Neural progenitor cell (in vitro differentiated cells): Measurements from ENCODE around the gene KPNB1. TPM values are rescaled to one million over a fixed set of nuclear protein-coding genes. Genes with fewer than 3 reads are reported as not detected.

ENCODE experiments used
- DNase-seq: peaks from one replicate; pipeline ENCODE4 v3.0.0-alpha.2; 2016; ENCODE audit warnings: low spot score
- H2AFZ ChIP-seq: fragments of 200-600 bp; sonication (generic); replicated peaks from 2 replicates; pipeline ENCODE4 v1.6.1; 2016; ENCODE audit warnings: antibody characterized with exemption
- H3F3A ChIP-seq: fragments of 200-600 bp; sonication (generic); 2 replicates; pipeline ENCODE4 v1.6.1; 2016; ENCODE audit warnings: antibody characterized with exemption, low read depth
- H3K27ac ChIP-seq: fragments of 200-600 bp; sonication (generic); 2 replicates; pipeline ENCODE4 v1.5.1; 2016; ENCODE audit warnings: mild to moderate bottlenecking
- H3K27me3 ChIP-seq: fragments of 200-600 bp; sonication (generic); 2 replicates; pipeline ENCODE4 v1.6.1; 2016; ENCODE audit warnings: mild to moderate bottlenecking, moderate library complexity
- H3K36me3 ChIP-seq: fragments of 200-600 bp; sonication (generic); 2 replicates; pipeline ENCODE4 v1.5.1; 2016
- H3K4me1 ChIP-seq: fragments of 200-600 bp; sonication (generic); 2 replicates; pipeline ENCODE4 v1.6.1; 2016; ENCODE audit warnings: mixed run types
- H3K4me2 ChIP-seq: fragments of 200-600 bp; sonication (generic); 2 replicates; pipeline ENCODE4 v1.6.1; 2016
- H3K4me3 ChIP-seq: fragments of 200-600 bp; sonication (generic); 2 replicates; pipeline ENCODE4 v1.5.1; 2016
- H3K79me2 ChIP-seq: fragments of 200-600 bp; sonication (generic); 2 replicates; pipeline ENCODE4 v1.6.1; 2016; ENCODE audit warnings: low read depth
- H3K9ac ChIP-seq: fragments of 200-600 bp; sonication (generic); 2 replicates; pipeline ENCODE4 v1.6.1; 2016
- H3K9me3 ChIP-seq: fragments of 200-600 bp; sonication (generic); 2 replicates; pipeline ENCODE4 v1.5.1; 2016; ENCODE audit warnings: low read depth
- H4K20me1 ChIP-seq: fragments of 200-600 bp; sonication (generic); 2 replicates; pipeline ENCODE4 v1.6.1; 2016; ENCODE audit warnings: low read depth
- H3K27ac Mint-ChIP-seq: 3 replicates; pipeline ENCODE4 v1.8.0; 2021; ENCODE audit warnings: mixed read lengths
- H3K27me3 Mint-ChIP-seq: 2 replicates; pipeline ENCODE4 v1.8.0; 2022; ENCODE audit warnings: low read depth, mild to moderate bottlenecking, inconsistent platforms, moderate library complexity, mixed read lengths; ENCODE audit not compliant: insufficient read depth
- H3K36me3 Mint-ChIP-seq: 3 replicates; pipeline ENCODE4 v1.8.0; 2021; ENCODE audit warnings: mixed read lengths
- H3K4me1 Mint-ChIP-seq: 3 replicates; pipeline ENCODE4 v1.8.0; 2021; ENCODE audit warnings: mixed read lengths
- H3K4me3 Mint-ChIP-seq: 3 replicates; pipeline ENCODE4 v1.8.0; 2021; ENCODE audit warnings: mild to moderate bottlenecking, moderate library complexity, mixed read lengths
- H3K9me3 Mint-ChIP-seq: 3 replicates; pipeline ENCODE4 v1.8.0; 2020; ENCODE audit warnings: mixed read lengths
- EZH2 ChIP-seq: fragments of 200-600 bp; sonication (generic); IDR thresholded peaks from 2 replicates; pipeline ENCODE4 v1.6.1; 2017; ENCODE audit warnings: antibody characterized with exemption, mild to moderate bottlenecking, moderate library complexity
- EZH2phosphoT487 ChIP-seq: fragments of 200-600 bp; sonication (generic); IDR thresholded peaks from 2 replicates; pipeline ENCODE4 v1.6.1; 2017; ENCODE audit warnings: antibody characterized with exemption
- total RNA-seq: library from RNA; depleted of rRNA; stranded (reverse); fragments of >200 nt; gene quantifications from 2 replicates; pipeline ENCODE4 v1.2.3, GENCODE V29; 2015; ENCODE audit warnings: low replicate concordance
- TF ChIP-seq, protein P1 (sequence below): fragments of 200-600 bp; sonication (generic); IDR thresholded peaks from 2 replicates; pipeline ENCODE4 v1.5.1; 2017; ENCODE audit warnings: antibody characterized with exemption, mild to moderate bottlenecking

KPNB1 gene
- total RNA-seq, 1 donor from 2014 or later, result 543 TPM

GRCh38 chr17:47669081-47669480 is 19.4 kb downstream of the KPNB1 start:
- no peak for DNase-seq
- Histone ChIP-seq H3K36me3 (peaks cover 78% of the 10 kb centered on the region), H3K4me3 (no peak overlapping the region), H3F3A (peaks cover 79% of the 10 kb centered on the region), H2AFZ (no peak overlapping the region), H3K9me3 (no peaks in the 10 kb centered on the region), H3K9ac (no peak overlapping the region), H3K4me1 (peaks cover 13% of the 10 kb centered on the region), H3K27ac (peak overlapping the region; percentile 22), H3K4me2 (no peak overlapping the region), H3K79me2 (peaks cover 55% of the 10 kb centered on the region), H3K27me3 (no peaks in the 10 kb centered on the region), H4K20me1 (peaks cover 59% of the 10 kb centered on the region)
- Mint-ChIP-seq H3K27ac (no peak overlapping the region), H3K4me1 (peaks cover 3% of the 10 kb centered on the region), H3K9me3 (no peaks in the 10 kb centered on the region), H3K4me3 (no peak overlapping the region), H3K36me3 (peaks cover 51% of the 10 kb centered on the region), H3K27me3 (no peaks in the 10 kb centered on the region)
- TF ChIP-seq, protein P1, sequence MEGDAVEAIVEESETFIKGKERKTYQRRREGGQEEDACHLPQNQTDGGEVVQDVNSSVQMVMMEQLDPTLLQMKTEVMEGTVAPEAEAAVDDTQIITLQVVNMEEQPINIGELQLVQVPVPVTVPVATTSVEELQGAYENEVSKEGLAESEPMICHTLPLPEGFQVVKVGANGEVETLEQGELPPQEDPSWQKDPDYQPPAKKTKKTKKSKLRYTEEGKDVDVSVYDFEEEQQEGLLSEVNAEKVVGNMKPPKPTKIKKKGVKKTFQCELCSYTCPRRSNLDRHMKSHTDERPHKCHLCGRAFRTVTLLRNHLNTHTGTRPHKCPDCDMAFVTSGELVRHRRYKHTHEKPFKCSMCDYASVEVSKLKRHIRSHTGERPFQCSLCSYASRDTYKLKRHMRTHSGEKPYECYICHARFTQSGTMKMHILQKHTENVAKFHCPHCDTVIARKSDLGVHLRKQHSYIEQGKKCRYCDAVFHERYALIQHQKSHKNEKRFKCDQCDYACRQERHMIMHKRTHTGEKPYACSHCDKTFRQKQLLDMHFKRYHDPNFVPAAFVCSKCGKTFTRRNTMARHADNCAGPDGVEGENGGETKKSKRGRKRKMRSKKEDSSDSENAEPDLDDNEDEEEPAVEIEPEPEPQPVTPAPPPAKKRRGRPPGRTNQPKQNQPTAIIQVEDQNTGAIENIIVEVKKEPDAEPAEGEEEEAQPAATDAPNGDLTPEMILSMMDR, result no peak
- TF ChIP-seq EZH2phosphoT487 (no peak), EZH2 (no peak)

DNA sequence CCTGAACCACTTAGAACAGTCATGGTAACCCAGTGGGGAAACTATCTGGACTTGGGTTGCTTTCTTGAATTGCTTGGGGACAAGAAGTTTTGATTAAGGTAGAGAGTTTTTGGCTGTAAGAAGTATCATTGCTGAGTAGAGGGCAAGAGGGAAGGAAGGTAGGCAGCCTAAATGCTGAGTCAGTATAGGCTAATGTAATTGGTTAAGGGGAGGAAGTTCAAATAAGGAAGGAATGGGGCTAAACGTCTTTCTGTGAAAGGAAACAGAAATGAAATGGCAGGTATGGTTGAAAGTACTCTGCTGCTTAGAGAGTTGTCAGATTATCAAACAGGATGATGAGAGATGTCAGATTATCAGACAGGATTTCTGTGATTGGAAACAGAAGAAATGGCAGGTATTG is 20.3 kb downstream of the KPNB1 start:
- H3K79me2 ChIP-seq, result peaks cover 47% of the 10 kb centered on the region

GRCh38 chr17:47674499-47674898 is 24.8 kb downstream of the KPNB1 start:
- no peaks in the 10 kb centered on the region for H3K9me3 Mint-ChIP-seq
- no peak overlapping the region for H3K4me2 ChIP-seq
- no peaks in the 10 kb centered on the region for H3K4me1 Mint-ChIP-seq
- DNase-seq, result no peak
- H3K9ac ChIP-seq, result no peak overlapping the region
- H3K4me3 Mint-ChIP-seq, result no peak overlapping the region
- H3K27me3 ChIP-seq, result no peaks in the 10 kb centered on the region
- no peaks in the 10 kb centered on the region for H3K27me3 Mint-ChIP-seq
- H3K27ac ChIP-seq, result no peak overlapping the region
- peaks cover 58% of the 10 kb centered on the region for H3K36me3 ChIP-seq
- peaks cover 67% of the 10 kb centered on the region for H3K36me3 Mint-ChIP-seq
- no peak overlapping the region for H3K27ac Mint-ChIP-seq
- H4K20me1 ChIP-seq, result peaks cover 46% of the 10 kb centered on the region
- no peaks in the 10 kb centered on the region for H3K4me1 ChIP-seq
- H3K9me3 ChIP-seq, result no peaks in the 10 kb centered on the region
- H3K79me2 ChIP-seq, result peaks cover 16% of the 10 kb centered on the region
- TF ChIP-seq, protein P1, result no peak
- no peak for TF ChIP-seq EZH2
- no peak for TF ChIP-seq EZH2phosphoT487
- no peak overlapping the region for H2AFZ ChIP-seq
- peaks cover 75% of the 10 kb centered on the region for H3F3A ChIP-seq
- no peak overlapping the region for H3K4me3 ChIP-seq

More for the DNA sequence above, 20.3 kb downstream of the KPNB1 start:
- Histone ChIP-seq H3K4me3 (no peak overlapping the region), H3K36me3 (peaks cover 76% of the 10 kb centered on the region), H3K9me3 (no peaks in the 10 kb centered on the region), H3K27me3 (no peaks in the 10 kb centered on the region), H3K4me2 (no peak overlapping the region), H2AFZ (no peak overlapping the region), H3K9ac (no peak overlapping the region), H3K27ac (no peak overlapping the region), H3F3A (peaks cover 73% of the 10 kb centered on the region), H4K20me1 (peaks cover 59% of the 10 kb centered on the region), H3K4me1 (peaks cover 3% of the 10 kb centered on the region)
- no peak for DNase-seq
- Mint-ChIP-seq H3K4me1 (no peaks in the 10 kb centered on the region), H3K27me3 (no peaks in the 10 kb centered on the region), H3K4me3 (no peak overlapping the region), H3K27ac (no peak overlapping the region), H3K36me3 (peaks cover 58% of the 10 kb centered on the region), H3K9me3 (no peaks in the 10 kb centered on the region)
- TF ChIP-seq, protein P1, result no peak
- TF ChIP-seq EZH2phosphoT487 (no peak), EZH2 (no peak)
